Activated CD8-positive, alpha-beta memory T cell treated with anti-CD3 and anti-CD28 coated beads, Interleukin-2, amount 50 U/mL, for 1 hour (primary cell): ENCODE results near the gene GFRA1.

Source experiments
- DNase-seq: peaks from one replicate; pipeline ENCODE4 v3.0.0-alpha.2; 2020; ENCODE audit errors: extremely low read depth

GFRA1 gene, protein sequence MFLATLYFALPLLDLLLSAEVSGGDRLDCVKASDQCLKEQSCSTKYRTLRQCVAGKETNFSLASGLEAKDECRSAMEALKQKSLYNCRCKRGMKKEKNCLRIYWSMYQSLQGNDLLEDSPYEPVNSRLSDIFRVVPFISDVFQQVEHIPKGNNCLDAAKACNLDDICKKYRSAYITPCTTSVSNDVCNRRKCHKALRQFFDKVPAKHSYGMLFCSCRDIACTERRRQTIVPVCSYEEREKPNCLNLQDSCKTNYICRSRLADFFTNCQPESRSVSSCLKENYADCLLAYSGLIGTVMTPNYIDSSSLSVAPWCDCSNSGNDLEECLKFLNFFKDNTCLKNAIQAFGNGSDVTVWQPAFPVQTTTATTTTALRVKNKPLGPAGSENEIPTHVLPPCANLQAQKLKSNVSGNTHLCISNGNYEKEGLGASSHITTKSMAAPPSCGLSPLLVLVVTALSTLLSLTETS

GRCh38 chr10:116272440-116273283 is at the start of gene GFRA1:
TSS of gene GFRA1 (minus strand) at chr10:116273206. CDS start at chr10:116272029, 1,177 bp downstream.
- no peak for DNase-seq

DNA sequence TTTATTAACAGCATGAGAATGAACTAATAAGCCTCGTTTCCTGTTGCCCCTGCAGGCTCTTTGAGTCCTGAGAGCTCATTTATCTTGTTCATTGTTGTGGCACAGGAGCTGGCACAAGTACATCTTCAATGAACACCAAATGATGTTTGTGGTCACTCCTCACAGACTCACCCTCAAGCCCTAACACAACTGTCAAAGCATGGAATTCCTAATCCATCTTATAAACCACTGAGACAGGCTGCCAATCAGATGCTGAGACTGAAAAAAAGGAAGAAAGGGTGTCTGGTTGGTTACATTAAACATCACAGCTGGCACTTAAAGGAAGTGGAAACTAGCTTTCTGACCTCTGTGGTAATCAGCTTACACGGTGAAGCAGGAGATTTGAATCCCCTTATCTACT is 43.5 kb upstream of the GFRA1 start:
- DNase-seq = no peak

DNA sequence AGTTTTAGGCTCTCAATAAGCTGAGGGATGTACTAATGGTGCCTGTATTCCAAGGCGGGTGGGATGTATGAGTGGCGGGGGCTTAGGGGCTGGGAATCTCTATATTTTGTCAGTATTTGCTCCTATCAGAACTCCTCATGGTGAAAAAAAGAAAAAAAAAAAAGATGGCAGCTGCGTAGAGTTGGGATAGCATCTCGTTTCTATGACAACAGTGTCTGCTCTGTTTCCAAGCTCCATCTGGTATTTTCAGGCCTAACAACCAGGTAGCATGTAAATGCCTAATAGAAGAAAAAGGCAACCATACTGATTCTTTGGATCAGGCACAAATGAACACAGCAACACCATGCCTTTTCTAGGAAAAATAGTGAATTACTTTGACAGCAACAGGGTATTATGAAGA is 39.5 kb upstream of the GFRA1 start:
- no peak for DNase-seq

GRCh38 chr10:116311706-116312490 is 38.9 kb upstream of the GFRA1 start:
- no peak for DNase-seq

DNA sequence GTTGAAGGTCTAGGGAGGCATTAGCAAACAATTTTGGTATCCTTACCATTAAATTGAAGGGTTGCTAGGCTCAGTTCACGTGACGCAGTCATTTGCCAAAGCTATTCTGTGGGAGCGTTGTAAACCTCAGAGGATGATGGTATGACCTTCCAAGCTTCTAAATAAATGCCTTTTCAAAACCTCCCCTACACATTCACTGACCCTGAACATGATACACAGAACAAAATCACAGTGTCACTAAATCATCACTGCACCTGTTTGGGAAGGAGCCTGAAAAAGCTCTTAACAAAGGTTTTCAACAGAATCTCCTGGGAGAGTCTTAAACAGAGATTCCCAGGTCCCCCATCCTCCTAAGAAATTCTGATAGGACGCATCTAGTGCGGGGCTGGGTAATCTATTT is 38.0 kb upstream of the GFRA1 start:
- no peak for DNase-seq

DNA sequence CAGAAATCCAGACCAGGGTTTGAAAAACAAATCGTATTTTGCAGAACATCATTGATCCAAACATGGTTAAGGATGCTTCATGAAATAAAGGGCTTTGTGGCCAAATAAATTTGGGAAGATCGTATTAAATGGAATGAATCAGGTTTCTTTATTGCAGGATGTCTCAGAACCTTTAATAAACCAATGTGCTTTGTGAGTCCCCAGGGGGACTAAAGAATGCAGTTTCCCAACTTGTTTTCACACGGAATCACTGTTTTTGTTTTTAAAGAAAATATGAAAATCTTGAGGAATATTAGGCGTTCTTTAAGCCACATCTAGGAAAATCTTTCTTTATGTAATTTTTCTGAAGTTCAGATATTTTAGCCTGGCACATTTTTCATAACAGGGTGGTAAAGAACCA is 34.4 kb upstream of the GFRA1 start:
- DNase-seq = no peak

- DNase-seq = no peak
Observed at GRCh38 chr10:116306847-116307246, 33.8 kb upstream of the GFRA1 start.

DNA sequence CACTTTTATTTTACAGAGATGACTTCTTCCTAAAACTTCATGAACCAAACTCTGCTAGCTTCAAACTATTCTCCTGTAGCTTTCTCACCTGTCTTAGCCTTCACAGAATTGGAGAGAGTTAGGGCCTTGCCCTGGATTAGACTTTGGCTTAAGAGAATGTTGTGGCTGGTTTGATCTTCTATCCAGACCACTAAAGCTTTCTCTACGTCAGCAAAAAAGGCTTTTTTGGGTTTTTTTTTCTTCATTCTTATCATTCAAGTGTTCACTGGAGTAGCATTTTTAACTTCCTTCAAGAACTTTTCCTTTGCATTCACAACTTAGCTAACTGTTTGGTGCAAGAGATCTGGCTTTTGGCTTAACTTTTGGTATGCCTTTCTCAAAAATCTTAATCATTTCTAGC is 31.9 kb upstream of the GFRA1 start:
- no peak for DNase-seq

- DNase-seq = no peak
Observed at GRCh38 chr10:116300542-116300941, 27.5 kb upstream of the GFRA1 start.

- DNase-seq = no peak
Observed at GRCh38 chr10:116298586-116298985, 25.6 kb upstream of the GFRA1 start.

- no peak for DNase-seq
Observed at GRCh38 chr10:116296291-116296721, 23.3 kb upstream of the GFRA1 start.

DNA sequence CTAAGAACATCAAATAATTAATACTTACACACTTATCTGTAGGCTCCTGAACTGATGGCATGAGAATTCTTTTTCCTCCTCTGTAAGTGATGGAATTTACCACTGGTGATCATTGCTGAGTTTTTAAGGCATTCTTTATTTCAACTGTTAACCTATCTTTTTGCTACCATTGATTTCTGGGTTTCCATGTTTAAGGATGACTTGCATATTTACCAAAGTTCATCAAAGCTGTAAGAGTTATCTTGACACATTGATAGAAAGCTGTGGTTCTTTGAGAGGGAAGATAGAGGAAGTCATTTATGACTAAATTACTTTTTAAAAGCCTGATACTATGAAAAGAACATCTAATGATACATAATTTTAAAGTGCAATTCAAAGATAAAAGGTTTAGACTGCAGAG is 19.5 kb upstream of the GFRA1 start:
- no peak for DNase-seq

DNA sequence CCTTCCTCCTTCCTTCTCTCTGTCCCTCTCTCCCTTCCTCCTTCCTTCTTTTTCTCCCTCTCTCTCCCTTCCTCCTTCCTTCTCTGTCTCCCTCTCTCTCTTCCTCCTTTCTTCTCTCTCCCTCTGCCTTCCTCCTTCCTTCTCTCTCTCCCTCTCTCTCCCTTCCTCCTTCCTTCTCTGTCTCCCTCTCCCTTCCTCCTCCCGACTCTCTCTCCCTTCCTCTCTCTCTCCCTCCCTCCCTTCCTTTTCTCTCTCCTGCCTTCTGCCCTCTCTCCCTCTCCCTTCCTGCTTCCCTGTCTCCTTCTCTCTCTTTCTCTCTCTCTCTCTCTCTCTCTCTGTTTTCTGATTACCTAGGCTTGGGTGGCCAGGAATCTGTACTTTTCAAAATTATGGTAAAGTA is 16.6 kb upstream of the GFRA1 start:
- no peak for DNase-seq

DNA sequence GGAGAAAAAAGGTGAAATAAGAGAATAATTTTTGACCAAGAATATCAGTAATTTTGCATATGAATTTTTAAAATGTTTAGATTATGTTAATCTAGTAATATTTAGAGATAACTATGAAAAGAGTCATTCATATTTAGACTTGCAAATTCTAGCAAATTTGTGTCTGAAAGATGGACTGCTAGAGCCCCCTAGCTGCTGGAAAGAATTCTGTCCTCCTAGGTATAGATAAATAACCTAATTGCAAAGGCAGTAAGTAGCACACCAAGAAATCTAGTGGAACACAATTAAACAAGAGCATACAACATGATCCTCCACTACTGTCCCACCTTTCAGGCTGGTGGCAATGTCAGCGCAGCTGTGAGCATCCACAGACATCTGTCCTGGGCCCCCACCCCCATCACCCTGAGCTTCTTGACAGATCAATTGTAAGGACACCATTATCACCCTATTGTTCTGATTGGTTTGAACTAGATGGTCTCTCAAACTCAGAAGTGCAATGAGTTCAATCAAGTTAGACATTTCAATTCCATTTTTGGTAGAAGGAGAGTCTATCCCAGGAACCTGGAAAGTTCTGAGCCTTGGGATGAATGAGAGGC is 15.0 kb upstream of the GFRA1 start:
- DNase-seq = no peak

DNA sequence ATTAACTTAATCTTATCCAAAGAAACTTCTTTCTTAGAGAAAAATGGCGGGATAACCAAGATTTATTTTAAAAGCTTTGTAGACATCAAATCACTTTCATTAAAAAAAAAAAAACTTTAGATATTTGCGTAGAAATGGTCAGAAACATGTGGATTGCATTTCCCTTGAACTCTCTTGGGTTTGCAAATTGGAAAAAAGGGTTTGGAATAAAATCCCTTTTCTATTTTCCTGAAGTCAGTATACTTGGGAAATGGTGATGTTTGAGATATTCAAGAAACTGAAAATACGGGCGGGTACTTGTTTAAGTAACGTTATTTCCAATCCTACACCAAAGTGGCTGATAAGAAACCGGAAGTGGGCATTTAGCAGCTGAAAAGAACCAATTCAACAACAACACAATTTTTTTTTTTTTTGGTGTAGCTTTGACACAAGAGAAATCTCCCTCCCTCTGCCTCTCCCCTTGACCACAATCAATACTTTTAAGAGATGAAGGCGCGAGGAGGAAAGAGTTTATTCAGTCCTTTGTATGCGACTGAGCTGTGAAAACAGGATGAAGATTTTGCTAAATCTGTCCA is 13.7 kb upstream of the GFRA1 start:
- no peak for DNase-seq

DNA sequence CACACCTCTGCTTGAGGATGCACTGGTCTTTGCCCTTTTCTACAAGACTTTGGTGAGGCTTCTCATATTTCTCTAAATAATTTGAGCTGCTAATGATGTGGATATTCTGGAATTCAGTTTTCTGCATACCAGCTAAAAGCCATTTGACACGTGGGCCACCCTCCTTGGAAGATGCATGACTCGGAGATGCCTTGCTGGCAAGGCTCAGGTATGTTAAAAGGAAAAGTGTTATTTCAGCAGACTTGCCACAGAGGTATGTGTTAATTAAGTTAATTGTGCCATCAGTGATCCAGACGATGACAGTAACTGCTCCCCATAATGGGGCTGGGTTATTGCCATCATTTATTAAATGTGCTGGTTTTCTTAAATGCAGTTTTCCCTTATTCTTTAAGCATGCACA is 8.8 kb upstream of the GFRA1 start:
- DNase-seq = no peak

DNA sequence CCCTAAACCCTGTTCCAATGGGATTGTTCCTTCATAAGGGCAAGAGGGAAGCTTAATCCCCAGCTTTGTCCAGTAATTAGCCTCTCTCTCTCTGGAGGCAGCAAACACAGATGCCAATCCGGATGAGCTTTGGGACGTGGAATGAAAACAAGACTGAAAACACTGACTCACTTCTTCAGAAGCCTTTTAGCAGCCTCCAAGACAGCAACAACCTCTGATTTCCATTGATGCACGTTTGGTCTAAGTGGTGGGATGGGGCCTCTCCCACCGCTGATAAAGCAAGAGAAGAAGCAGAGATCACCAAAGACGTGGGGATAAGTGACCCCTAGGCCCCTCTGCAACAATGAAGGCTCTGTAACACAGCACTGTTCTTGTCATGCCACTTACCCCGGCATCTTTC is 5.8 kb upstream of the GFRA1 start:
- DNase-seq = no peak

DNA sequence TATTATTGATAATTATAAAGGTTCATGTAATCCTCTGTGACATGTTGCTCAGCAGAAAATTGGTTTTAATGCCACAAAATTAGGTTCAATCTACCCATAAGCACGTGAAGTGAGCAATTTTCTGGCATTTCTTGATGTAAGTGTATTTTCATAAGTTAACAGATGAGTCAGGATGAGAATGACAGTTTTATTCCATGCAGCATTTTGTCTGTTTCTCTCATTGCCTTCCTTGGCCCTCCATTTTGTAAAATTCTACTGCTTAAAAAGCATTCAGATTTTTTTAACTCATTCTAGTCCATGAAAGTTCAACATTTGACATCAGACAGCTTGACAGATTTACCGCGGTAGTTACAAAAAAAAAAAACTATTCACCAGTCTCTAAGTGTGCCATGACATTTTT is 4.0 kb upstream of the GFRA1 start:
- DNase-seq = no peak

DNA sequence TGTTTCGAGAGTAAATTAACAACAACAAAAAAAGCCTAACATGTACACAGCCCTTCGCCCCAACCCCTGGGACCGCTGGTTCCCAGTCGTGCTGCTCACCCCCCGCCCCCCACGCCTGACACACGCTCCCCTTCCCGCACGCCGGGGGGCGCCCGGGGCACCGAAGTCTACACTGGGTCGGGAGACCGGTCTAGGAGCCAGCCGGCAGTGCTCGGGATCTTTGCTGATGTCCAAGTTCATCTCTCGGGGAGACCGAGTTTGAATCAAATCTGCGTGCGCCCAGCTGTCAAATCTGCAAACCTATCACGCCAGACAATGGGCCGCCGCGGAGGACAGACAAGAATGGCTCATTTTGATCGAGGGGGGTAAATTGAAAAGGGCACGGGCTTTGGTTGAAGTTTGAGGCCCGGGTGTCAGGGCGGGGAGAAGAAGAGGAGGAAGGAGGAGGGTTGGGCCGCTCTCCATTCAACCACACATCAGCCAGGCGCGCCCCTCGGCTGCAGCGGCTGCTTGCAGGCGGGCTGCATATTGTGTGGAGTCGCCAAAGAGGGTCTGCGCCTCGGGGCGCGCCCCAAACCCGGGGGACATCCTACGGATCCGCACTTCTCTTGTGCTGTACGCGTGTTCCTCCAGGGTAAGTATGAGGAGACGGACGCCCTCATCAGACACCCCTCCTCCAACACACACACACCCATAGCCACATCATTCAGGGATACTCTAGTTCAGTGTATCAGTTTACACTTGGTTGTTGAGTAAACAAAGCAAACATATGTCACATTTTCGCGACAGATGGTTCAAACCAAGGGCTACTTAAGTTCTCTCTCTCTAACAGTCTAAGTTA is 1.3 kb upstream of the GFRA1 start:
- DNase-seq = no peak
